Stimulated activated CD4-positive, alpha-beta T cell treated with anti-CD3 and anti-CD28 coated beads, Interleukin-1b, Interleukin-23, amount 100 ng/mL, for 4 hours (primary cell): ENCODE measurements around the gene THOC2.
"Not testable (repeated sequence)": the region's sequence is repeated elsewhere in the genome, so short reads cannot be mapped to it uniquely, and the experiment has no call there.

Source experiments
- DNase-seq, 2 donors: peaks; one replicate each; pipeline ENCODE4 v3.0.0-alpha.2; 2020; ENCODE audit warnings: low read depth in 2 of 2

THOC2 gene

DNA sequence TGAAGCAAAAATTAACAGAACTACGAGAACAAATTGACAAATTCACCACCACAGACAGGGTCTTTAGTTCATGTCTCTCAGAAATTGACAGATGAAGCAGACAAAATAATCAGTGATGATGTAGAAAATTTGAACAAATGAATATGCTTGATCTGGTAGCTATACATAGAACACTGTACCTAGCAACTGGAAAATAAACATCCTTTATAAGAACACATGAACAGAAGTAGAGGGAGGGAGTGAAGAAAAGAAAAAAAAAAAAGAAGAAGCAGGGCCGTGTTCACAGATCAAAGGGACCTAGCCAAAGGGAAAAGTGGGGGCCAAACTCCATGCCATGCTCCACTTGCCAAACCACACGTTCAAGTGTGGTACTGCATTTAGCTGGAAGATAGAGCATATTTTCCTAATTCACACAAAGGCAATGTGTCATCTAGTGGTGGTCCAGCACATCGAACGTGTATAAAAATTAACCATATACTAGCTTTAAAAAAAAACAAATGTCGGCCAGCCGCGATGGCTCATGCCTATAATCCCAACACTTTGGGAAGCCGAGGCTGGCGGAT lies 5.6 kb upstream of the THOC2 start:
- DNase-seq, result no peak

DNA sequence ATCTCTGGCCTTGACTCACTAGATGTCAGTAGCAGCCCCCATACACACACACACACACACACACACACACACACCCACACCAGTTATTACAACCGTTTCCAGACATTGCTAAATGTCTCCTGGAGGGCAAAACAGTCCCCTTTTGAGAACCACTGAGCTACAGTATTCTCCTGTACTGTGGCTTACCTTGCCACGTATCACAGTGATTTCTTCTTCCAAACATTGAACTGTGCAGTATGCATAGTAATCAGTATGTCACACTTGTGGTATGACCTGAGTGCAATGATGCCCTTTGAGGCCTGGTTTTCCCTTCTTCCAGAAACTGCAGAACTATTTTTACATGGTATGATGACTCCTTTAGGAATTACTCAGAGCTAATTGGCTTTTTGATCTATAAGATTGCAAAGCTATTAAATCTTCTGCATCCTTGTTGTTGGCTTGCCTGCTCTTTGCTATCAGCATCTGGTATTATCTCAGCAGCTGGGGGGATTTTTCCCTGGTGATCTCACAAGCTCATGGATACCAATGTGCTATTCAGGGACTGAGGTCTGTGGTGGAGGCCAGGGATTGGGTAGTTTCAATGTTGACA lies 3.6 kb upstream of the THOC2 start:
- DNase-seq, result no peak

DNA sequence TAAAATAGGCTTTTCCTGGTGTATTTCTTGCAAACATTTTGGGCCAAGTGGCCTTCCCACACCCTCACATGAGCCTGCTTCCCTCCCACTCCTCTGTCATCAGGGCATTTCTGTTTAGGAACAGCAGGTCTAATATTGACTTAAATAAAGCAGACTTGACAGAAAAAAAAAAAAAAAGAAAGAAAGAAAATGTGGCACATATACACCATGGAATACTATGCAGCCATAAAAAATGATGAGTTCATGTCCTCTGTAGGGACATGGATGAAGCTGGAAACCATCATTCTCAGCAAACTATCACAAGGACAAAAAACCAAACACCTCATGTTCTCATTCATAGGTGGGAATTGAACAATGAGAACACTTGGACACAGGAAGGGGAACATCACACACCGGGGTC lies 2.3 kb upstream of the THOC2 start:
- DNase-seq, result not testable (repeated sequence)

DNA sequence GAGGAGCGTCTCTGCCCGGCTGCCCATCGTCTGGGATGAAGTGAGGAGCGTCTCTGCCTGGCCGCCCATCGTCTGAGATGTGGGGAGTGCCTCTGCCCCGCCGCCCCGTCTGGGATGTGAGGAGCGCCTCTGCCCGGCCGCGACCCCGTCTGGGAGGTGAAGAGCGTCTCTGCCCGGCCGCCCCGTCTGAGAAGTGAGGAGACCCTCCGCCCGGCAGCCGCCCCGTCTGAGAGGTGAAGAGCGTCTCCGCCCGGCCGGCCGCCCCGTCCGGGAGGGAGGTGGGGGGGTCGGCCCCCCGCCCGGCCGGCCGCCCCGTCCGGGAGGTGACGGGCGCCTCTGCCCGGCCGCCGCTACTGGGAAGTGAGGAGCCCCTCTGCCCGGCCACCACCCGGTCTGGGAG lies 1.2 kb upstream of the THOC2 start:
- not testable (repeated sequence) for DNase-seq

DNA sequence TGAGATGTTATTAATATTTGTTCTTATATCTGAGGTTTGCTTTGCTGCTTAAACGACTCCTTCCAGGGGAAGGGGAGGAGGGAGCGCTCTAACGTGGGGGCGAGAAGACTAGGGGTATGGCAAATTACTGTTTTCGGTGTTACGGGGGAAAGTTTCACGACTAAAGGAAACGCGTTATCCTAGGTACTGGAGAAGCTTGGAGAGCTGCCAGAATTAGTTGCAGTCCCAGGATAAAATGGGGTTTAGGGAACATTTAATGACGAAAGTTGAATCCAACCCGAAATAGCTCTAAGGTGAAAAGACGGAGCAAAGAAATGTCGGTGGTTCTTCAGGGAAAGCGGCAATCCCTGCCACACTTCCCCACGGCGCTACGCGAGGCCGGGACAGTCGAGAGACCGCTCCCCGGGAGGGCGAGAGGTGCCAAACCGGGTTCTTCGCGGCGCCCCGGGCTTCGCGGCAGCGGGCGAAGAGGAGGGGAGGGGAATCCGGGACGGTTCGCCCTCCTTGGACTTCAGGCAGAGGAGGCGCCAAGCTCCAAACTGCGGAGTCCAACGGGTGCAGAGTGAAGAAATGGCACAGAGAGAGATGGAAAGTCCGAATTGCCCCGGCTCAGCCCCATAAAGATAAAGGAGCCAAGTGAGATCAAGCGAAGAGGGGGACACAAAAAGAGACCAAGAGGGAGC lies 724 bp downstream of the THOC2 start:
- DNase-seq, result no peak

DNA sequence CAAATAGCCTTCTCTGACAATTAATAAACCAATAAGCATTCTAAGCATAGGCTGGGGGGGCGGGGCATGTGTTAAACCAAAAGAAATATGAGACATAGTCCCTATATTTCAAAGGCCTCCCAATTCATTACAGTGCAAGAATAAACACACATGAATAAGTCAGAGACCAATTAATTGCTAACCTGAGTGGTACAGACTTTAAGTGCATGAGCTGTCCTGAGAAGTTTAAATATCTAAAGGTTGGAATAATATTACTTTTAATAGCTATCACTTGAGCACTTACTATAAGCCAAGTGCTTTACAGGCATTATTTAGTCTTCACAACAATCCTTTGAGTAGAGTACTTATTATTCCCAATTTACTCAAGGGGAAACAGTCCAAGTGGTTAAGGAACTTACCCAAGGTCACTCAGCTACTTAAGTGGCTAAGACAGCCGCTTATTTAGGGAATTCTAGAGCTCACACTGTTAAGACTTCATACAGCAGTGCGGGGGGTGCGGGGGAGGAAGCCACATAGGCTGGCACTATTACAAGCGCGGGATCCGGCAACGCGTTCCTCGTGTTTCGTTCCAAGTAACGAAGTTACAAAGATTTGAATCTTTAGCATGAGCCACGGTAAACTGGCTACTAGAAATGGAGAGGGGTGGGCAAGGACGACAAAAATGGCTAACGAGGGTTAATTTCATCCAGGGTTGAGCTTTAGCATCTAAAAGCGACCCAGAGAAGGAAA lies 1.4 kb downstream of the THOC2 start:
- no peak for DNase-seq

DNA sequence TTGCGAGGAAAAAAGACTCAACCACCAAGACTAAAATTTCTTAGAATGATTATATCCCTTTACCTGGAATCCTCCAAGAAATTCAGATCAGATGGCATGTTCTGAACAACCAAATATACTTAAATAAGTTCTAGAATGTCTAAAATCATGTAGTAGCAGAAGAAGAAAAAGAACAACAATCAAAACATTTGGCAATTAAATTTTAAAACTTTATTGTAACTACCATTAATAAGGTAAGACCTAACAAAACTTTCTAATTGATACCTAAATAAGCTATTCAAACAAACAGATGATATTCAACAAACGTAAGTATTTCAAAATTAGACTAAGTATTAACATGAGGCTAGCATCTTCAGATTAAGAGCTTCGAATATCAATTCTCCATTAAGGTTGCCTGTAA lies 4.3 kb downstream of the THOC2 start:
- no peak for DNase-seq

DNA sequence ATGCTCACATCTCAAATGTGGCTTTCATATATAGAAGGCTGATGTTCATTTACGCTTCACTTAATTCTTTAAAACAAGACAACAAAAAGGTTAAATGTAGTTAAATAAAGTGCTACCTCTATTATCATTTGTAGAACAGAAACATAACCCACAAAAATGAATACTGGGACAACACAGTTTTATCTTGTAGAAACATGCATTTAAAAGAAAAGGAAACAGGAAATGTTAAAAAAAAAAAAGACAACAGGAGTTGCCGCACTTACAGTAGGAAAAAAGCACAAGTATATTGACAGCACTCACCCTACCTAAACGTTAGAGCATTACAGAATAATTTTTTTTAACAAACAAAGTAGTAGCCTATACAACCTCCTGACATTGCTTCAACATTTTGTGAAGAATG lies 4.8 kb downstream of the THOC2 start:
- no peak for DNase-seq

DNA sequence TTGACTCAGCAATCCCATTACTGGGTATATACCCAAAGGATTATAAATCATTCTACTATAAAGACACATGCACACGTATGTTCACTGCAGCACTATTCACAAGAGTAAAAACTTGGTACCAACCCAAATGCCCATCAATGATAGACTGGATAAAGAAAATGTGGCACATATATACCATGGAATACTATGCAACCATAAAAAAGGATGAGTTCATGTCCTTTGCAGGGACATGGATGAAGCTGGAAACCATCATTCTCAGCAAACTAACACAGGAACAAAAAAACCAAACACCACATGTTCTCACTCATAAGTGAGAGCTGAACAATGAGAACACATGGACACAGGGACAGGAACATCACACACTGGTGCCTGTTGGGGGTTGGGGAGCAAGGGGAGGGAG lies 10.7 kb downstream of the THOC2 start:
- DNase-seq, result not testable (repeated sequence)

DNA sequence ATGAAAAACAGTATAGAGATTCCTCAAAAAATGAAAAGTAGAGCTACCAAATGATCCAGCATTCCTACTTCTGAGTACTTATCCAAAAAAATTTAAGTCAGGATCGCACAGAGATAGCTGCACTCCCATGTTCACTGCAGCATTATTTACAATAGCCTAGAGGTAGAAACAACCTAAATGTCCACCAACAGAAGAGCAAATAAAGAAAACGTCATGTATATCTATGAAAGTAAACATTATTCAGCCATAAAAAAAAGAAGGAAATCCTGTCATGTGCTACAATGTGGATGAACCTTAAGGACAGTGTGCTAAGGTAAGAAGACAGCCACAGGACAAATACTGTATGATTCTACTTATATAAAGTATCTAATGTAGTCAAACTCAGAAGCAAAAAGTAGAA lies 12.4 kb downstream of the THOC2 start:
- DNase-seq, result no peak

DNA sequence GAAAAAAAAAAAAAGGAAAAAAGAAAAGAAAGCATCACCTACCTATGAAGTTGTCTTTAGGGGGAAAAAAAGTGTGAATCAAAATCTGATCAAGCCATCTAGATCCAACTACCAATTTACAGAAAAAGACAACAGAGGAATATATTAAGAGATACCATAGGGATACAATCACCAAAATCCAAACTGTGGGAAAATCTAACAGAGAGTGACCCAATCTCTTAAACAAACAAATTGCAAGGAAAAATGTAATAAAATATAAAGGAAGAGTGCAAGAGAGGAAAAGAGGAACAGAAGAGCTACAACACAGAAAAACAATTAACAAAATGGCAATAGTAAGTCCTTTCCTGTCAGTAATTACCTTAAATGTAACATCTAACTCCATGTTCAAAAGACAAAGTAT lies 19.0 kb downstream of the THOC2 start:
- no peak for DNase-seq

DNA sequence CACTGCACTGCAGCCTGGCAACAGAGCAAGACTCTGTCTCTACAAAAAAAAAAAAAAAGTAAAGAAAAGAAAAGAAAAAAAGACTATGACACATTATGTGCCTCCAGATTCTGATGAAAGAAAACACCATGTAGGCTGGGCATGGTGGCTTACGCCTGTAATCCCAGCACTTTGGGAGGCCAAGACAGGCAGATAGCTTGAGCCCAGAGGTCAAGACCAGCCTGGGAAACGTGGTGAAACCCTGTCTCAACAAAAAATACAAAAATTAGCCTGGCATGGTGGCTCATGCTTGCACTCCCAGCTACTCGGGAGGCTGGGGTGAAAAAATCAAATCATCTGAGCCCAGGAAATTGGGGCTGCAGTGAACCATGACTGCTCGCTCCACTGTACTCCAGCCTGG lies 19.4 kb downstream of the THOC2 start:
- DNase-seq, result no peak

DNA sequence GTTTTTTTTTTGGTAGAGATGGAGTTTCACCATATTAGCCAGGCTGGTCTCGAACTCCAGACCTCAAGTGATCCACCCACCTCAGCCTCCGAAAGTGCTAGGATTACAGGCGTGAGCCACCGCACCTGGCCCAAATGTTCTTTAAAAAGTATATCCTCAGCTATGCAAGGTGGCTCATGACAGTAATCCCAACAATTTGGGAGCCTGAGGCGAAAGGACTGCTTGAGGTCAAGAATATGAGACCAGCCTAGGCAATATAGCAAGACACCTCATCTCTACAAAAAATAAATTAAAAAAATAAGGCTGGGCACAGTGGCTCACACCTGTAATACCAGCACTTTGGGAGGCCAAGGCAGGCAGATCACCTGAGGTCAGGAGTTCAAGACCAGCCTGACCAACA lies 21.7 kb downstream of the THOC2 start:
- not testable (repeated sequence) for DNase-seq

DNA sequence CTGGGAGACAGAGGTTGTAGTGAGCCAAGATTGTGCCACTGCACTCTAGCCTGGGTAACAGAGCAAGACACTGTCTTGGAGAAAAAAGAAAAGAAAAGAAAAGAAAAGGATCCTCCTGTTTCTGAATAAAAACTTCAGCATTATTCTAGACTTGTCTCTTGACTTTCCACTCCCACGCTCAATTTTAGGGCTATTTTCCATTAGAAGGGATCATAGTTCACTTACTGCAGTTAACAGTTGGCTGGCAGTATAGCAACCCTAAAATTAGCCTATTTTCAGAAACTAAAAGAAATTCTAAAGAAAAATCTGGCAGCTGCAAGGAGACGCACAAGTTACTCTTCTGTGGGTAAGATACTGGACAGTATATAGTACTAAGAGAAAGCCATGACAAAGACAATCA lies 28.1 kb downstream of the THOC2 start:
- DNase-seq, result no peak

DNA sequence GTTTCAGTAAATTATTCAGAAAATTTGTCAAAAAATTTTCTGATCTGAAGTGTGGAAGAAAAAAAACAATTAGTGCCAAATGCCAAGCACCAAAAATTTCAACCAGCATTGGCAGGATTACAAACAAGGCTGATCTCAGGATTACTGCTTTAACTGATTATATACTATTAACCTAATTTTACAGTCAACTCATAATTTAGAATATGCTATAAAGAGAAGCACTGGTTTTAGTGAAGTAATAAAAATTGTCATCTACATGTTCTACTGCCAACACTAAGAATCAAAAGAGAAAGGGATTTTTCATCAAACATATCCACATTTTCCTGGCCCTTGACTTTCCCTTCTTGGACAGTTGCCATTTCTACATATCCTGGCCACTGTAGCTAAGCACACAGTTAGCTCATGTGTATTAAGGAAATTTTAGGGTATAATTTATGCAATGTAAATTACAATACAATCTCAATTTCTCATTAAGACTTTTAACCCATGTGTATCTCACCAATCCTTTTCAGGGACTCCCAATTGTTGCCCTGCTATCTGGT lies 33.8 kb downstream of the THOC2 start:
- DNase-seq, result no peak

DNA sequence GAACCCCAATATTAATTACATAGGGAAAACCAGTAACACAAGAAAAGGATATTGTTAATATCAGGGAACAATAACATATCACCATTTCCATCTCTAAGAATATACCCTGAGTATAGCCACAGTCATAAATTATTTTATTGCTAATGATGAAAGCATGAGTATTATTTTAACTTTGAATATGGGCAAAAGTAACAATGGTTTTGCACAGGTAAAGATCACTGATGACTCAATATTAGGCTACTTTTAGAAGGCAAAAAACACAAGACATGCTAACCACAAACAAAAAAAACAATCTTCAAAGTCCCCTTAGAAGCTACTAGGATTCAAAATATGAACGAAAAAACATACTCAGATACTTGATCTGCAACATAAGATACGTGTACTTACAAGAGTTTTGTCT lies 36.5 kb downstream of the THOC2 start:
- no peak for DNase-seq

DNA sequence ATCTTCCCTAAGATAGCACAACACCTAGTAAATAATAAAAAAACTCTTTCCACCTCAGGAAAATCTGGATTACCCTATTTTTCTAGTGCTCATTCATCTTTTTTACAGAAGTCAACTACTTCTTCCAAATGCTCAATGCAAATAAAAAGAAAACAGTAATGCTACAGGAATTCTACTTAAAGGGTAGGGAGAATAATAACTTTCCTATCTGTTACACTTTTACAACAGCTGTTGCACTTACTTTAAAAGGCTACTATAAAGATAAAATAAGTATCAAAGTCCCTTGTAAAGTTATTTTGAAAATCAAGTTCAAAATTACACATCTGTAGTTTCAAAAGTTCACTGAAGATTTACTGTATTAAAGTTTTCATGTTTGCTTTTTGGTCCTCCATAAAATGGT lies 37.6 kb downstream of the THOC2 start:
- DNase-seq, result no peak

DNA sequence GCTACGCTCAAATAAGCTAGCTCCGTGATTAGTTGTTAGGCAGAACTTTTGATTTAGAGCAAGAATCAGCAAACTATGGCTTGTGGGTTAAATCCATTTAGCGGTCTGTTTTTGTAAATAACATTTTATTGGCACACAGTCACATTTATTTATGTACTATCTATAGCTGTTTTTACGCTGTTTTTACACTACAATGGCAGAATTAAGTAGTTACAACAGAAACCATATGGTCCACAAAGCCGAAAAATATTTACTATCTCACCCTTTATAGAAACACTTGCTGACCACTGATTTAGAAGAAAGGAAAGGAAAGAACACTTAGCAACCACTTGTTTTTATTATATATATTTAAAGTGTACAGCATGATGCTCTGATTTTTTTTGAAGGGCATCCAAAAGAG lies 41.1 kb downstream of the THOC2 start:
- DNase-seq, result no peak

DNA sequence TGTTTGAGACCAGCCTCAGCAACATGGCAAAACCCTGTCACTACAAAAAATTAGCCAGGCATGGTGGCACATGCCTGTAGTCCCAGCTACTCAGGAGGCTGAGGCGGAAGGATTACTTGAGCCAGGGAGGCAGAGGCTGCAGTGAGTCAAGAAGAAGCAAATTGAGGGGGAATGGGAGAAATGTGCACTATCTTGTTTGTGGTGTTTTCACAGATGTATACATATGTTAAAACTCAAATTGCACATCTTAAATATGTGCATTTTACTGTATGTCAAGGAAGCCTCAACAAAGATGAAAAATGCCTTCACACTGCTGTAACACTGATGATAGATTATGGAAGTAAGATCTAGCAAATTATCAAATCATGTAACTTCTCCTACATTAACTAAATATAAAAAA lies 44.3 kb downstream of the THOC2 start:
- no peak for DNase-seq

DNA sequence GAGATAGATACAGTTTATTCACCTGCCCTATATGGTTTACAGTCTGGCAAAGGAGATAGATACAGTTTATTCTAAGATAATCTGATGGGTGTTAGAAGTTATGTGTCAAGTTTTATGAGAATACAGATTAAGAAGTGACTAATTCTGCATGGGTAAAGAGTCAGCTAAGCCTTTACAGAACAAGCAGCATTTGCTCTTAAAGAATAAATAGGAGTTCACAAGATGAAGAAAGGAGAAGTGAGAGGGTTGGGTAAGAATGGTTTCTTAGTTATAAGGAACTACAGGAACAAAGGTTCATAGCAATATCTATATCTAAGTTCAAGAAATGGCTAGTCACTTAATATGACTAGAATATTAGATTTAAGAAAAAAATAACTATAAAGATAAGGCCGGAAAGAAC lies 47.6 kb downstream of the THOC2 start:
- DNase-seq, result no peak

DNA sequence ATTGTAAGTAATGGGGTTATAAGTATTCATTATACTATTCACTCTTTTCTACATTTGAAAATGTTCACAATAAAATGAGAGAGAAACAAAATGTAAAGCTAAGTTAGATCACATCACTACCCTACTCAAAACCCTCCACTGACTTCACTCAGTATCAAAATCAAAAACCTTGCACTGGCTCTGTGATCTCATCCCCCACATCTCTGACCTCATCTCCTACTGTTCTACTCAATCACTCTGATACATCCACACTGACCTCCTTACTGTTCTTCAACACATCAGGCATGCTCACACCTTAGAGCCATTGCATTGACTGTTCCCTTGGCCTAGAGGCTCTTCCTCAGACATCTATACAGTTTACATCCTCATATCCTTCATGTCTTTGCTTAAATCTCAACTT lies 50.7 kb downstream of the THOC2 start:
- no peak for DNase-seq

DNA sequence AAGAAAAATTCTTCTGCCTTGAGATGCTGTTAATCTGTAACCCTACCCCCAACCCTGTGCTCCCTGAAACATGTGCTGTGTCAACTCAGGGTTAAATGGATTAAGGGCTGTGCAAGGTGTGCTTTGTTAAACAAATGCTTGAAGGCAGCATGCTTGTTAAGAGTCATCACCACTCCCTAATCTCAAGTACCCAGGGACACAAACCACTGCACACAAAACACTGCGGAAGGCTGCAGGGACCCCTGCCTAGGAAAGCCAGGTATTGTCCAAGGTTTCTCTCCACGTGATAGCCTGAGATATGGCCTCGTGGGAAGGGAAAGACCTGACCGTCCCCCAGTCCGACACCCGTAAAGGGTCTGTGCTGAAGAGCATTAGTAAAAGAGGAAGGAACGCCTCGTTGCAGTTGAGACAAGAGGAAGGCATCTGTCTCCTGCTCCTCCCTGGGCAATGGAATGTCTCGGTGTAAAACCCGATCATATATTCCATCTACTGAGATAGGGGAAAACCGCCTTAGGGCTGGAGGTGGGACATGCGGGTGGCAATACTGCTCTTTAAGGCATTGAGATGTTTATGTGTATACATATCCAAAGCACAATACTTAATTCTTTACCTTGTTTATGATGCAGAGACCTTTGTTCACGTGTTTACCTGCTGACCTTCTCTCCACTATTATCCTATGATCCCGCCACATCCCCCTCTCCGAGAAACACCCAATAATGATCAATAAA lies 53.0 kb downstream of the THOC2 start:
- not testable (repeated sequence) for DNase-seq
